GM12891 (cell line): ENCODE results near the gene GLRA3.

Experiments
- PAX5 ChIP-seq: IDR thresholded peaks from 2 replicates; pipeline ENCODE4 v1.6.1; 2011; ENCODE audit warnings: low read length, moderate library complexity, mild to moderate bottlenecking; ENCODE audit not compliant: insufficient read depth, severe bottlenecking
- POLR2A ChIP-seq: IDR thresholded peaks from 2 replicates; pipeline ENCODE4 v1.6.1; 2011; ENCODE audit warnings: low read depth, low read length, control low read depth
- POLR2AphosphoS5 ChIP-seq: IDR thresholded peaks from 2 replicates; pipeline ENCODE4 v1.6.1; 2011; ENCODE audit warnings: low read depth, low read length, control low read depth
- POU2F2 ChIP-seq: IDR thresholded peaks from 2 replicates; pipeline ENCODE4 v1.6.1; 2011; ENCODE audit warnings: low read depth, mild to moderate bottlenecking, control low read depth, low read length, moderate library complexity
- SPI1 ChIP-seq: IDR thresholded peaks from 2 replicates; pipeline ENCODE4 v1.6.1; 2011; ENCODE audit warnings: low read depth, low read length, control low read depth

DNA sequence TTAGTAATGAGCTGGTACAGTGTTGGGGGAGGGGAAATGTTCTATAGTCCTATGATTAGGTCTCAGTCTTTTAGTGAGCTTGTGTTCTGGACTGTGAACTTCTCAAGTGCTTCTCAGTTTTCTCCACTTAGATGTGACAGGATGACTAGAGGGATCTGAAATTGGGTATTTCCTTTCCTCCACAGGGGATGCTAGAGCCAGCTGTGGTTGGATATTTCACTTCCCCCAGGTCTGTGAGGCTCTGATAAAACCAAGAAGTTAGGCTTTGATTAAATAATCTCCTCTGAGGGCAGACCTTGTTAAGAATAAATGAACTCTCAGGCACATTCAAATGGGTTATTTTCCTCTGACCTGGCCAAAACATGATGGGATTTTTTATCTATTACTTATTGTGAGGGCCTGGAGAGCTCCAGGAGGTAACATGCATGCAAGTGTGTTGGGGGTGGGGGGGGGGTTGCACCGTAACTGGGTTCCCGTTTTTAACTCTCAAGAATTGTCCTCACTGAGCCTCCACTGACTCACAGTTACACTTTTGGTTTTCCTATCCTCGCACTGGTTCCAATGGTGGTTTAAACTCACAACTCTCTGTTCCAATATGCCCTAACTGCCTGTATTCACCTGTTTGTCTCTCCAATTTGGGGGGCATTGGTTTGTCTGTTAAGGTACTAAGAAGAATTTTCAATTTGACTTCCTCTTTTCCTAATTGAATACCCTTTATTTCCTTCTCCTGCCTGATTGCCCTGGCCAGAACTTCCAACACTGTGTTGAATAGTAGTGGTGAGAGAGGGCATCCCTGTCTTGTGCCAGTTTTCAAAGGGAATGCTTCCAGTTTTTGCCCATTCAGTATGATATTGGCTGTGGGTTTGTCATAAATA is 28.1 kb upstream of the GLRA3 start:
- TF ChIP-seq POLR2AphosphoS5 (no peak), SPI1 (no peak), POLR2A (no peak), POU2F2 (no peak), PAX5 (no peak)
